Measurements from ENCODE around the gene XRN2.
A peak's percentile ranks its signal among the peaks of the same experiment; 100 is the strongest.
"Not testable (repeated sequence)": the region's sequence is repeated elsewhere in the genome, so short reads cannot be mapped to it uniquely, and the experiment has no call there.

The XRN2 gene

DNA sequence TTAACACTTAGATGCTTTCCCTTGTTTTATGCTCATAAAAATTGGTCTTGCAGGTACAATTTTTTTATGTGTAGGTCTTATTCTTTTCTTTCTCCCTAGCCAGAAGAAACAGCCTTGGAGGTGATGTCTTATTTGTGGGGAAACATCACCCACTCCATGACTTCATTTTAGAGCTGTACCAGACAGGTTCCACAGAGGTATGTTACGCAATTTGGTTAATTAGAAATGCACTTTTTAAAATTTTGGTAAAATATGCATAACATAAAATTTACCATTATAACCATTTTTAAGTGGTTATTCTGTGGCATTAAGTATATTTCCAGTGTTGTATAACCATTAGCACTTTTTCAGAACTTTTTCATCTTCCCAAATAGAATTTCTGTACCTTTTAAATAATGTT lies 52.9 kb downstream of the XRN2 start:
- DNase-seq: no peak

DNA sequence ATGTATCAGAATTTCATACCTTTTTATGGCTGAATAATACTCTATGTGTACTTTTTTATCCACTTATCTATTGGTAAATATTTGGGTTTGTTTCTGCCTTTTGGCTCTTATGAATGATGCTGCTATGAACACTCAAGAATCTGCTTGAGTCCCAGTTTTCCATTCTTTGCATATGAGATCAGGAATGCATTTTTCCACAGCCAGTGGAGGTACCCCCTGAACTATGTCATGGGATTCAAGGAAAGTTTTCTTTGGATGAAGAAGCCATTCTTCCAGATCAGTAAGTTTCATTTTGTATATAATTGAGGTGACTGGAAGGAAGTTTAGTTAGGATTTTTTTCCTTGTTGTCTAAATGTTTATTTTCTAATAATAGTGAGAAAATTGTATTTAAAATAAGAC lies 53.3 kb downstream of the XRN2 start:
- DNase-seq: no peak

DNA sequence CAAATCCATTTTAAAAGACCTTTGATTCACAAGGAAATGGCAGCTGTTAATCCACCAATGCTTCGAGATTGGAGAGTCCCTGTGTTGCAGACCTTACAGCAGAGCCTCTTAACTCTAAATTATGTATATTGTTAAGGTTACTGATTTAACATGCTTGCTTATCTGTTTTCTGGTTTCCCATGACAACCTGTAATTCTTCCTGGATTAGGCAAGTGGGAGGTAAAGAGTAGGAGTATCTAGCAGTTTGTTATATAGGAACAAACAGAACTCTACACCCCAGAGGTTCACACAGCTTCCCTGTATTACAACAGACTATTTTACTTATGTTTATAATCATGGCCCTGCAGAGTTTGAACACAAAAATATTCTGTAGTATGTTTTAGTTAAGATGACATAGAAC lies 54.7 kb downstream of the XRN2 start:
- peak in 1 of 3 experiments; percentile 16 for DNase-seq

DNA sequence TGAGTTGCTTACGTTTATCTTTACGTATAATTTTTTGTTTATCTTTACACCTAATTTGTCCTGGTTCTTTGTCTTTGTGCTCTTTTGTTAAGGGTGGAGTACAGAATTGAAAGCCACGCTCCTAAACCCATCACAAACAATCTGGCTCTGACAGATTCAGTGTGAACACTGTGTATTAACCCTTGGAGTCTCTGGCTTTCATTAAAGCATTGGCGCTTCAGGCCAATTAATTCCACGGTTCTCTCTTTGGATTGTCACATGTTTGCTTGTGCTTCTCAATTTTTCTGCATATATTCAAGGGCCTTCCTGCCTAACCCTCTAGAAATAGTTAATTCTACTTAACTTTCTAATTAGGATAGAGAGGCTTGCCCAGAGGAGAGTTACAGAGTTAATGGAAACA lies 55.6 kb downstream of the XRN2 start:
- DNase-seq: peak in 2 of 3 experiments; percentile 4 to 46

DNA sequence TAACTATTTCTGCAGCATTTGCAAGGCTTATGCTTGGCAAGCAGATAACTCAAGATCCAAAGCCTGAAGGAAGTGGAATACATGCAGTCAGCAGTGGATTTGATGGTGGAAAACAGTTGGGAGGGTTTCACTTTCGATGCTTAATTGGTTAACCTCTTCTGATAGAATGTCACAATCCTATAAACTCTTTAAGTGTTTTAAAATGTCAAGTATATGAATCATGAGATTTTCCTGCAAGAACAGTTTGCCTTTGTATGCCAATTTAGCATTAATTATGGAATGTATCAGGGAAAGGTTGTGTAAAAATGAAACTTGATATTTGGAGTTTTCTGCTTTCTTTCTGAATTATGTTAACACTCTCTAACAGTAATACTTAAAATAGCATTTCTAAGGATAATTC lies 57.6 kb downstream of the XRN2 start:
- DNase-seq: no peak

DNA sequence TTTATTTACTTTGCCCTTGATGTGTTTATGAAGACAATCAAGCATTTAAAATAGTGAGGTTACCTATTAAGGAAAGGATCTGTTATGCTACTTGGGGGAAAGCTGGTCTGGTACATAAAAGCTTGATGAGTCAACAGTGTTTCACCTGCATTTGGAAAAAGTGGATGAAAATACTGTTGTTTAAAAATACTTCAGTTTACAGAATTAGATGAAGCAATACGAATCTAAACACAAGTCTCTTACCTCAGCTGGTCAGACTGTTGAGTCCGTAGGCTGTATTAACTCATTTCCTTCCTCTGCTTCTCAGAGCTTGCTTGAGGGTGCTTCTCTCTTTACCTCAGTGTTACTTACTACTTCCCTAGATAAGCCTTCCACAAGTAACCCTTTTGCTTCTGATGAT lies 58.1 kb downstream of the XRN2 start:
- no peak for DNase-seq

DNA sequence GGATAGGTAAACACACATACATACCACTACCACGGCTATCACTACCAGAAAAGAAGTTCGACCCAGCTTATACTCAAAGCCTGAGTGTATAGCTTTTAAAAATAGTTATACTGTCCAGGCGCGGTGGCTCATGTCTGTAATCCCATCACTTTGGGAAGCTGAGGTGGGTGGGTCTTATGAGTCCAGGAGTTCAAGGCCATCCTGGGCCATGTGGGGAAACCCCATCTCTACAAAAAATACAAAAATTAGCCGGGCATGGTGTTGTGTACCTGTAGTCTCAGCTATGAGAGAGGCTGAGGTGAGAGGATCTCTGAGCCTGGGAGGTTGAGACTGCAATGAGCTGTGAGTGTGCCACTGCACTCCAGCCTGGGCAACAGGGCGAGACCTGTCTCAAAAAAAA lies 61.3 kb downstream of the XRN2 start:
- no peak for DNase-seq

DNA sequence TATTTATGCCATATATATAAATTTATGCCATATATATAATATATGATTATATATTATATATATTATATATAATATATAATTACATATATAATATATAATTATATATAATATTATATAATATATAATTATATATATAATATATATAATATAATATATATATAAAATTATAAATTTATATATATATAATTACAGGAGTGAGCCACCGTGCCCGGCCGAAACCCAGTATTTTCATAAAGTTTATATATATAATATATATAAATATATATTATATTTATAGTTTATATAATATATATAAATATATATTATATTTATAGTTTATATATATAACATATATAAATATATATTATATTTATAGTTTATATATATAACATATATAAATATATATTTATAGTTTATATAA lies 62.6 kb downstream of the XRN2 start:
- no peak for DNase-seq

DNA sequence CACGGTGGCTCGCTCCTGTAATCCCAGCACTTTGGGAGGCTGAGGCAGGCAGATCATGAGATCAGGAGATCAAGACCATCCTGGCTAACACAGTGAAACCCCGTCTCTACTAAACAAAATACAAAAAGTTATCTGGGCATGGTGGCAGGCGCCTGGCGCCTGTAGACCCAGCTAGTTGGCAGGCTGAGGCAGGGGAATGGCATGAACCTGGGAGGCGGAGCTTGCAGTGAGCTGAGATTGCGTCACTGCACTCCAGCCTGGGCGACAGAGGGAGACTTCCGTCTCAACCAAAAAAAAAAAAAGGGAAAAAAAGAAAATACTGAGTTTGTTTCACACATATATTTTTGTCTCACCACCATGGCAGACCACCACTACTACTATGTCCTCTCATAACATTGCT lies 63.1 kb downstream of the XRN2 start:
- not testable (repeated sequence) for DNase-seq

DNA sequence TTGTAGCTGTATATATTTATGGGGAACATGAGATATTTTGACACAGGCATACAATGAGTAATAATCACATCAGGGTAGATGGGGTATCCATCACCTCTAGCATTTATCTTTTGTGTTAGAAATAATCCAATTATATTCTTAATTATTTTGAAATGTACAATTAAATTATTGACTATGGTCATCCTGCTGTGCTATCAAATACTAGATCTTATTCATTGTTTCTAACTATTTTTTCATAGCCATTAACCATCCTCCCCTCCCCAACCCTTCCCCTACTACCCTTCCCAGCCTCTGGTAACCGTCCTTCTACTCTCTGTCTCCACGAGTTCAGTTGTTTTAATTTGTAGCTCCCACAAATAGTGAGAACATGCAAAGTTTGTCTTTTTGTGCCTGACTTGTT lies 65.7 kb downstream of the XRN2 start:
- no peak for DNase-seq

DNA sequence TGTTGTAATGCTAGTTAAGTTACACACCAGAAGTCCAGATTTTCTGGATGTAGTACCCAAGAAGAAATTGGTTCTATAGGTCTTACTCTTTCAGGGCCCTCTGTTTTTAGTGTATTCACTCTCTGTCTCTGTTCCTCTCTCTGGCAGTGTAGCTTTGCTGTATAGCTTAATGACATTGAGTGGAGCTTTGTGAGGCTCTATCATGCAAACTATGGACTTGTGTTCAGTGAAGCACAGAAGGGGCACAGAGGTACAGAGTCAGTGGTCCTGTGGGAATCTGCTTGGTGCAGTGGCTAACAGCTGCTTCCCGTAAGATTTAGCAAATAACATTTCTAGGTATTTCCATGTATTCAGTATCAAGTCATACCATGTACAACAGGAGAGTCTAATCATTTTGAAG lies 68.1 kb downstream of the XRN2 start:
- DNase-seq: no peak

DNA sequence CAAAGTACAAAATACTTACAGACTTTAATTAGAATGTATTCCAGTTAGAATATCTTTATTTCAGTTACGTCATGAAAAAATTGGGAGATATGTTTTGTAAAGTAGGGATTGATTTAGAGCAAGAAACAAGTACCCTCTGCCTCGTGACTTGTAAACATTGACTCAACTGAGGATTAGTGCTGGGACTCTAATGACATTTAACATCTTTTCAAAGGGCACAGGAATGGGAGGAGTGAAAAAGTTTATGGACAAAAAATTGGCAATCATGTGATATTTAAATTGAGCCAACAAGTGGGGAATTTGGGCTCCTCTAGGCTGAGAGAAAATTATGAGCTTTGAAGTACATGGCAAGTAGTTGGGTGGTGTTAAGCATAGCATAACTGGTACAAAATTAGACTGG lies 68.9 kb downstream of the XRN2 start:
- no peak for DNase-seq

DNA sequence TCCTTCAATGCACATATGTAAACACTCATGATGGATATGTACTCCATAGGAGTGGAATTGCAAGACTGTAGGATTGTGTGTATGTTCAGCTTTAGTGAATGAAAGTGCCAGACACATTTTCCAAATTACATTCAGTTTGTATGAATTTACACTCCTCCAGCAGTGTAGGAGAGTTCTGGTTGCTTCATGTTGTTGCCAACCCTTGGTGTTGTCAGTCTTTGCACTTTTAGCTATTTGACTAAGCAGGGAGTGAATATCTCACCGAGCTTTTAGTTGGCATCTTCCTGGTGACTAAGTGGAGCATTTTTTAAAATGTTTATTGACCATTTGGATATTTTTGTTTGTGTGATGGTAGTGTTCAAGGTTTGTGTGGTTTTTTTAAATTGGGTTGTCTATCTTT lies 70.3 kb downstream of the XRN2 start:
- DNase-seq: peak in 1 of 3 experiments; percentile 13

DNA sequence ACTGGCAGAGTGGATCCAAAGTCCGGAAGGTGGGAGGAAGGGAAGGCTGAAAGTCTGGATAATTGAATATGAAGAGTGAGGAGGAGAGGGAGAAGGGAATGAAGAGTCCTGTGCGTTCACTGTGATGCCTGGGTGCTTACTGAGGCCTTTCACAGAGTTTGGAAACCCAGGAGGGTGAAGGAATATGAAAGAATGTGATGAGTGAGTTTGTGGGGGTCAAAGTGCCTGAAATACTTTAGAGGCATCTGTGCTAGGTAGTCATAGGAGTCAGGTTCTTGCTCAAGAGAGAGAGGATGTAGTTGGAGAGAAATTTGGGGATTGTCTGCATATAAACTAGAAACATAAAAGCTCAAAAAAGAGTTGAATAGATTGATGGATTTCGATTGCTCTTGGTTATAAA lies 73.5 kb downstream of the XRN2 start:
- no peak for DNase-seq

DNA sequence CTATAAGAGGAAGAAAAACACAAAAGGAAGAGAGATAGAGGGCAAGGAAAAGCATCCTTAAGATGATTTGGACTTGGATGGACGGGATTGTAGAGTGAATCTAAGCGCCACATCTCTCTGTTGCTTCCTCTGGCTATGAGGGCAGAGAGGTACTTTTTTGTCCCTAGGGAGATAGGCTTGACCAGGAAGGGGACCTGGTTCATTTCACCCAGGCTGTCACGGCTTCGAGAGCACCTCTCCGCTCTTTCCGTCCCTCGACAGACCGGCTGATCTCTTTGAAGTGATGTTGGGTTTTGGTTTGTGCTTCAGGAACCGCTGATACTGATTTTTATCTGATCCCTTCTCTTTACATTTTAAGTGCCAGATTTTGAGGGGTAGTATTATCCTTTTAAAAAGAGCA lies 74.6 kb downstream of the XRN2 start:
- DNase-seq: no peak

DNA sequence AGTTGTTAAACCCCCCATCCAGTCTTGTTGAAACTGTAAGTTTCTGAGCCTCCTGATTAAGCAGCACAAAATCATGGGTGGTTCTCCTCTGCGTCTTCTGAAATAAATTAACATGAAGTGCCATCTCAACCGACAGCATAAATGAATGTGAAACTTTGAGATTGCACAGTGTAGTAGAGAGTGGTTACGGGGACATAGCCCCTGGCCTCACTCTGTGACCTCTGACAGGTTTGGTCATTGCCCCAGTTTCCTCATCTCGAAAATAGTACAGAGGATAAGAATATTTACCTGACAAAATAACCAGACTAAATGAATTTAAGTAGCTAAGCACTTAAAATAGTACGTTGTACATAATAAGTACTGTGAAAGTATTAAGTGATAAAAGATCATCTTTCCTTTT lies 75.1 kb downstream of the XRN2 start:
- DNase-seq: no peak

DNA sequence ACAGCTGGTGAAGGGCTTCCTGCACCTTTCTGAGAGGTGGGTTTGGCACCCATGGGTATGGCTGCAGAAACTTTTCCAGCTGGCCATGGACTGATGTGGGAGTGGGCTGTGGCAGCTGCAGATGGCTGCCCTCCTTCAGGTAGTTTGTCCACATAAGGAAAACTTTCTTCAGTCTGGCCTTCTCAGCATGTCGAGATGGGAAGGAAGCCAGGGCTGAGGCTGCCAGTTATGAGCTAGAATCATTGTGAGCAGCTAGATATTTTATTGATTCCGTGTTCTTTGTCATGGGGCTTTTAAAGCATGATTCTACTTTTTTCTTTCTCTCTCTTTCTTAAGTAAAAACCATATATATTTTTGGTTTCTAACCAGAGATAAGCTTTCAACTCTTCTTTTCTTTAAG lies 77.6 kb downstream of the XRN2 start:
- no peak for DNase-seq

DNA sequence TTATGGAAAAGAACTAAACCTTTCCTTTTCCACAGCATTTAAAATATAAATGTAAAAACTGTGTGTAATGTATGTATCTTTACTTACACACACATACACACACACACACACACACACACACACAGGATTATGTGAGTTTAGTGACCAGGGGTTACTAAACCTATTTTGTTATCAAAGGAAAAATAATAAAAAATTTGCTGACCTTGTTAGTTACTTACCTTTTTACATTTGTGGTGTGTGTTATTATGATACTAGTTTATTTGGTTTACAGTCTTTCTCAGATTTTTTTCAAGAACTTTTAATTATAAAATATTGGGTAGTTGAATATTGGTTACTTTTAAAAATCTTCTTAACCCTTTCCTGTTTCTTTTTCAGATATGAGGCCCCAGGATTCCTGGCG lies 78.5 kb downstream of the XRN2 start:
- DNase-seq: no peak

DNA sequence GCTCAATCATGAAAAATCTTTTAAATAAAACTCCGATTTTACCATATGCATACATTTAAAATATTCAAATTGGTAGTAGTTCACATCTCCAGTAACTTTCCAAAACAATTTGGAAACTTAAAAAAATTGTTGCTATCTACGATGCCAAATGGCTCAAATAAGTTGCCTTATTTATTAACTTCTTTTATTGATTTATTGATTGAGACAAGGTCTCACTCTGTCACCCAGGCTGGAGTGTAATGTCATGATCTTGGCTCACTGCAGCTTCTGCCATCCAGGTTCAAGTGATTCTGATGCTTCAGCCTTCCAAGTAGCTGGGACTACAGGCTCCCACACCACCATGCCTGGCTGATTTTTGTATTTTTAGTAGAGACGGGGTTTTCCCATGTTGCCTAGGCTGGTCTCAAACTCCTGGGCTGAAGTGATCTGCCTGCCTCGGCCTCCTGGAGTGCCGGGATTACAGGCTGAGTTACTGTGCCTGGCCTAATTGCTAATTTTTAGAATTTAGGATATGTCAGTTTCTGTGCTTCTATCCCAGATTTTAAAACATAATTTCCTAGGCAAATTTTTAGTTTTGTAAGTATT lies 81.3 kb downstream of the XRN2 start:
- no peak for DNase-seq

DNA sequence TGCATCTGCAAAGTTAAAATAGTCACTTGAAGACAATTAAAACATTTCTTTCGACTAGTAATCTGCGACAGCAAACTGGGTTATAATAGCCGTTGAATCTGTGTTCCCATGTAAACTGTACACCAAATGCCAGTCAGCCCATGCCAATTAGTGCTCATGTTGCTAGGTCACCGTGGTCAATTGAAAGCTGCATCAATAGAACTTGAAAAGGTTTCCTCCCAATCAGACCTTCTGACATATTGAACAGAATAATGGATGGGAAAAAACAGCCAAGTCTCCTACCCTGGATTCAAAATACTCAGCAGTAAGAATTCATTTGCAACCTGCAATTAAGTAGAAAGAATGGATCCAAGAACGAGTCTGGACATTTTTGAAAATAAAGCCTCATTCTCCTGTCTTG lies 83.0 kb downstream of the XRN2 start:
- peak in 2 of 3 experiments; percentile 3 to 50 for DNase-seq

DNA sequence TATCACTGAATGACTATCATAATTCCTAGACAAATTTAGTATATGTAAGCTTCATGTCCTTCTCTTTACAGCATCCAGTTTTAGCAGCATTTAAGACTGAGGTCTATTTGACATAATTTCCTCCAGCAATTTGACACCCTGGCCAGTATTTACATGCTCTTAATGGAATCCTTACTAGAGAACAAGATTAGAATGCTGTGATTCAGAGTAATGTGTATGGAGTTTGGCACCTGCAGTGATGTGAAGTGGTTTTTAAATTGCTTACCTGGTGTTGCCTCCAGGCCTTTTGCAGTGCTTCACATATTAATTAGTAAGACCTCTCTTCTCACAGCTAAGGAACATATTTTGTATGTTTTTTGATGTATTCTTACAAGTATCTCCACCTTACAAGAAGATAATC lies 84.4 kb downstream of the XRN2 start:
- DNase-seq: peak; percentile 2 to 97 (median 80)

DNA sequence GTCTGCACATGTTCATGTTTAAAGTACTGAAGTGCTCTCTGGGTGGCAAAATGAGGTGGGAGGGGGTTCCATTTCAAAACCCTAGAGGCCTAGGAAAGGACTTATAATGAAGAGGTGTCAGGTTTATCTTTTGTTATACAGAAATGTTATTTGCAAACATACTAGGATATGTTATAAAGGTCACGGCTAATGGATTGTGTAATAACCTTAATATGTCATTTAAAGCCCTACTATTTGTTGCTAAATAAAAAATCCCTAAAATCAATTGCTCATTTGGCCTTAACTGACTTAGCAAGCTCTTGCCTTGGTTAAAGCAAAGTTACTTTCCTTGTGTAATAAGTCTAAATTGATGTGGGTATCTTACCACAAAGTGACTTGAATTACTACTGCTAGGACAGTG lies 85.4 kb downstream of the XRN2 start:
- peak in 2 of 3 experiments; percentile 34 to 71 for DNase-seq

DNA sequence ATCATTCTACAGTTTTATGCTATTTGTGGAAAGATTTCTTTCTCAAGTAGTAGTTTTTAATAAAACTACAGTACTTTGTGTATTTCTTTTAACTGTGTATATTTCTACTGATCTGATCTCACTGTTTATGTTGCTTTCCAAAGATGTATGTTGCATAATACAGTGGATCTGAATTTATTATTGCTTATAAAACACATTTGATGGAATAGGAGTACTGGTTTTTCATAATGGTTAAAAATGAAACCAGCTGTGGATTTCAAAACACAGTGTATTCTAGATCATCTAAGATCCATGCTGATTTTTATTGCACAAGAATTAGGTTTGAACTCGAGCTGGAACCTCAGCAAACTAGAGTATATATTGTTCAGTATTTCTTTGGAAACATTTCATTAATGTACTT lies 86.2 kb downstream of the XRN2 start:
- no peak for DNase-seq

DNA sequence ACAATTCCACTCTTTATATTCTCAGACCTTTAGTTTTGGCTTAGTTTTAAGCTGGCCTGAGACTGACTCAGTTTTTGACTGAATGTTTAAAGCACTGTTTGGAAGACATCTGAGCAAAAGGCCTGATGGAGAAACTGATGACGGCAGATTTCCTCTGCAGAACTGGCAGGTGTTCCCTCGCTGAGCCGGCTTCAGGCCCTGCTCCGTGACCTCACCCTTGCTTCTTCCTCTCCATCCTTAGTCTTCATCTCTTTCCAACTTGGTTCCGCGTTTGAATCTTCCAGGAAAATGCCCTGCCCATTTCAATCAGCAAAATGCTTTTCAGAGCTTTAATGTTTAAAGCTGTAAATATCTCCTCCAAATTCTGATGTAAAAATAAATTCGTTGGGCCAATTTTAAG lies 87.6 kb downstream of the XRN2 start:
- DNase-seq: no peak

DNA sequence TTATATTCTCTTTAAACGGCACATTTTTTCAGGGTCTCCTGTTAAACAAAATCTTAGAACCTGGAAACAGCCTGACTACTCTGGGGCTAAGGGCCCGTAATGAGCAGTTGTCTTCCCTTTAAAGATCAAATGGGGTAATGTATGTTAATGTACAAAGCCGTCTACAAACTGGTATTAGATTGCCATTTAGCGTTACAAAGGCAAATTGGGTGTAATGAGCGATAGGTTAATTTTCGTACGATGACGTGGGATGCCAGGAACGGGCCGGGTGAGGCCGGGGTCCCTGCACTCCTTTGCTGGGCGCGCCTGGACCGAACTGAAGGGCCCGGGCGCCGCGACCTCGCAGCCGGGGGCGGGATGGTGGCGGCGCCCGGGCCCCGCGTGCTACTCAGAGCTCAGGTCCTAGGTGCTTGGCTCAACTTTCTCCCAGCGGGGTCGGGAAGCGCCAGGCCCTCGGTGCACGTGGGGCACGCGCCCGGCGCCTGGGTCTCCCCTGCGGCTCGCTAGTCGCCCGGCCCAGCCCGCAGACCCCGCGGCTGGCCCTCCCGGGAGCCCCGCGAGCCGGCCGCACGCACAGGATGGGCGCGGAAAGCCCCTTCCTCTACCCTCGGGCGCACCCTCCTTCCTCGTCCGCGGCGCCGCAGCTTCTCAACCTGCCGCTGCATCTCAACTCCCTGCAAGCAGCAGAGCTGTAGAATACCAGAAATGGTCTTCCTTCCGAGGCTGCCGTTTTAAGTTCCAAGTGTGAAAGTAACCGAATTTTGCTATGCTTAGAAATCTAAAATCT lies 88.2 kb downstream of the XRN2 start:
- DNase-seq: no peak

Data from NCI-H1417 (cell line).